HG02938 (cell line): ENCODE measurements around the gene RUVBL1.

Experiments
- ATAC-seq: cut with Tn5 transposase; IDR thresholded peaks from one replicate; pipeline ENCODE4 v1.9.1; 2021; ENCODE audit warnings: mild to moderate bottlenecking, moderate library complexity; ENCODE audit not compliant: unreplicated experiment

RUVBL1 gene

GRCh38 chr3:128083980-128084674 lies 39.5 kb downstream of the RUVBL1 start:
- ATAC-seq: no peak

- ATAC-seq: no peak
These were observed 40.2 kb downstream of the RUVBL1 start for GRCh38 chr3:128083396-128083795.

- ATAC-seq: no peak
These were observed 41.1 kb downstream of the RUVBL1 start for GRCh38 chr3:128082546-128082945.

GRCh38 chr3:128081846-128082245 lies 41.8 kb downstream of the RUVBL1 start:
- ATAC-seq: no peak

GRCh38 chr3:128081226-128081625 lies 42.4 kb downstream of the RUVBL1 start:
- ATAC-seq: no peak

GRCh38 chr3:128080323-128081080 lies 43.1 kb downstream of the RUVBL1 start:
- ATAC-seq: no peak

GRCh38 chr3:128079823-128080222 lies 43.8 kb downstream of the RUVBL1 start:
- no peak for ATAC-seq

- ATAC-seq: no peak
These were observed 44.7 kb downstream of the RUVBL1 start for GRCh38 chr3:128078875-128079274.

GRCh38 chr3:128078322-128078721 lies 45.3 kb downstream of the RUVBL1 start:
- no peak for ATAC-seq

- no peak for ATAC-seq
These were observed 45.9 kb downstream of the RUVBL1 start for GRCh38 chr3:128077665-128078064.

- no peak for ATAC-seq
These were observed 46.4 kb downstream of the RUVBL1 start for GRCh38 chr3:128077202-128077624.

GRCh38 chr3:128076483-128077201 lies 47.0 kb downstream of the RUVBL1 start:
- no peak for ATAC-seq

GRCh38 chr3:128075522-128076482 lies 47.8 kb downstream of the RUVBL1 start:
- ATAC-seq: no peak

GRCh38 chr3:128074851-128075521 lies 48.6 kb downstream of the RUVBL1 start:
- ATAC-seq: no peak

- no peak for ATAC-seq
These were observed 49.8 kb downstream of the RUVBL1 start for GRCh38 chr3:128073807-128074206.

GRCh38 chr3:128073185-128073725 lies 50.4 kb downstream of the RUVBL1 start:
- ATAC-seq: no peak

GRCh38 chr3:128072454-128073184 lies 51.0 kb downstream of the RUVBL1 start:
- no peak for ATAC-seq

GRCh38 chr3:128071771-128072453 lies 51.7 kb downstream of the RUVBL1 start:
- no peak for ATAC-seq
